Fibroblast of lung (primary cell): ENCODE data around the gene RASSF7. TPM values are rescaled to one million over a fixed set of nuclear protein-coding genes. Genes with fewer than 3 reads are reported as not detected.

Source experiments
- DNase-seq, 2 donors: peaks; one replicate each; pipeline versions ENCODE4 v3.0.0 to v3.0.0-alpha.2; 2010; ENCODE audit warnings: low read depth in 2 of 2
- H2AFZ ChIP-seq: 2 replicates; pipeline ENCODE4 v1.5.1; 2012; ENCODE audit warnings: low read length, control low read depth, inconsistent platforms
- H3K27ac ChIP-seq: 2 replicates; pipeline ENCODE4 v1.5.1; 2011; ENCODE audit warnings: low read length, control low read depth; ENCODE audit not compliant: insufficient read depth
- H3K27me3 ChIP-seq: 2 replicates; pipeline ENCODE4 v1.5.1; 2011; ENCODE audit warnings: mild to moderate bottlenecking, low read length; ENCODE audit not compliant: control insufficient read depth, insufficient read depth
- H3K36me3 ChIP-seq: 2 replicates; pipeline ENCODE4 v1.5.1; 2011; ENCODE audit warnings: low read length; ENCODE audit not compliant: control insufficient read depth, insufficient read depth
- H3K4me1 ChIP-seq: 2 replicates; pipeline ENCODE4 v1.5.1; 2011; ENCODE audit warnings: low read length; ENCODE audit not compliant: control insufficient read depth, insufficient read depth; ENCODE audit errors: extremely low read depth
- H3K4me2 ChIP-seq: 2 replicates; pipeline ENCODE4 v1.5.1; 2011; ENCODE audit warnings: low read length, control low read depth; ENCODE audit not compliant: insufficient read depth; ENCODE audit errors: extremely low read depth
- H3K4me3 ChIP-seq, 4 experiments: fragments of 200-600 bp in 1 of 4; sonication (generic) in 1 of 4; replicated peaks in 1 of 4; 2 replicates each; pipeline ENCODE4 v1.5.1; 2011 to 2016; ENCODE audit warnings: low read length in 4 of 4, low read depth in 3 of 4, mild to moderate bottlenecking in 3 of 4, control low read depth in 2 of 4, inconsistent platforms in 1 of 4, mixed read lengths in 1 of 4; ENCODE audit not compliant: insufficient read depth in 1 of 4; ENCODE audit errors: control extremely low read depth in 1 of 4
- H3K79me2 ChIP-seq: 2 replicates; pipeline ENCODE4 v1.5.1; 2012; ENCODE audit warnings: mild to moderate bottlenecking, low read length, inconsistent platforms; ENCODE audit not compliant: control insufficient read depth, insufficient read depth
- H3K9ac ChIP-seq: 2 replicates; pipeline ENCODE4 v1.5.1; 2011; ENCODE audit warnings: mild to moderate bottlenecking, low read length, control low read depth; ENCODE audit not compliant: insufficient read depth
- H3K9me3 ChIP-seq: 2 replicates; pipeline ENCODE4 v1.5.1; 2012; ENCODE audit warnings: low read depth, low read length; ENCODE audit not compliant: control insufficient read depth, insufficient read depth
- H4K20me1 ChIP-seq: 2 replicates; pipeline ENCODE4 v1.5.1; 2011; ENCODE audit warnings: low read length; ENCODE audit not compliant: control insufficient read depth, insufficient read depth; ENCODE audit errors: extremely low read depth
- CTCF ChIP-seq, 2 donors: IDR thresholded peaks in 1 of 2; conservative IDR thresholded peaks in 1 of 2; 1 replicate in 1 of 2; 2 replicates in 1 of 2; pipeline ENCODE4 v1.5.1; 2011 to 2012; ENCODE audit warnings: low read length in 2 of 2, control low read depth in 1 of 2, inconsistent platforms in 1 of 2, low read depth in 1 of 2, mild to moderate bottlenecking in 1 of 2
- EZH2 ChIP-seq: IDR thresholded peaks from 2 replicates; pipeline ENCODE4 v1.5.1; 2012; ENCODE audit warnings: low read length, control low read depth, mild to moderate bottlenecking; ENCODE audit errors: missing control alignments
- polyA plus RNA-seq, 2 donors: library from polyadenylated mRNA; depleted of rRNA in 1 of 2; stranded (reverse) in 1 of 2; unstranded in 1 of 2; fragments of >200 nt; gene quantifications; 2 replicates each; pipeline ENCODE4 v1.2.1, GENCODE V29; 2011 to 2012; ENCODE audit warnings: missing spikeins in 1 of 2
- total RNA-seq: library from RNA; depleted of rRNA; stranded (reverse); fragments of >200 nt; gene quantifications from 2 replicates; pipeline ENCODE4 v1.2.1, GENCODE V29; 2014

The RASSF7 gene
- total and polyA plus RNA-seq, 2 donors (not counting 1 experiment from before 2014, with no cell fraction given) = 1.6 to 2.8 TPM

GRCh38 chr11:565921-566509 is 5.2 kb downstream of the RASSF7 start:
- no peaks in the 10 kb centered on the region for H3K36me3 ChIP-seq
- DNase-seq = no peak
- no peak overlapping the region for H3K27ac ChIP-seq
- H3K9me3 ChIP-seq = no peaks in the 10 kb centered on the region
- no peaks in the 10 kb centered on the region for H4K20me1 ChIP-seq
- H3K79me2 ChIP-seq = peaks cover 4% of the 10 kb centered on the region
- H3K4me1 ChIP-seq = peaks cover 2% of the 10 kb centered on the region
- H3K27me3 ChIP-seq = no peaks in the 10 kb centered on the region
- H3K9ac ChIP-seq = no peak overlapping the region
- H3K4me2 ChIP-seq = no peak overlapping the region
- TF ChIP-seq CTCF (conservative IDR thresholded peaks at IDR 0.05 in 1 of 2, IDR thresholded peaks at IDR 0.05 in 1 of 2; ENCODE audit: low read depth in 1 of 2, low read length in 2 of 2) = no peak
- TF ChIP-seq EZH2 = no peak
- no peak overlapping the region for H3K4me3 ChIP-seq
- no peak overlapping the region for H2AFZ ChIP-seq

- Histone ChIP-seq H3K36me3 (no peaks in the 10 kb centered on the region), H4K20me1 (no peaks in the 10 kb centered on the region), H3K79me2 (peaks cover 4% of the 10 kb centered on the region), H3K9ac (no peak overlapping the region), H3K9me3 (no peaks in the 10 kb centered on the region), H3K27ac (no peak overlapping the region), H3K27me3 (no peaks in the 10 kb centered on the region), H2AFZ (no peak overlapping the region), H3K4me2 (peak overlapping the region; percentile 75), H3K4me3 (peak overlapping the region in 2 of 4 experiments; percentile 56 to 60), H3K4me1 (peaks cover 2% of the 10 kb centered on the region)
- DNase-seq = no peak
- TF ChIP-seq EZH2 (no peak), CTCF (conservative IDR thresholded peaks at IDR 0.05 in 1 of 2, IDR thresholded peaks at IDR 0.05 in 1 of 2; ENCODE audit: low read depth in 1 of 2, low read length in 2 of 2) (no peak)
Measured at GRCh38 chr11:567011-567628, 6.3 kb downstream of the RASSF7 start.

- DNase-seq = no peak
- H4K20me1 ChIP-seq = no peaks in the 10 kb centered on the region
- H3K79me2 ChIP-seq = peaks cover 4% of the 10 kb centered on the region
- H3K4me3 ChIP-seq = peak overlapping the region; percentile 28 to 60 (median 57)
- no peaks in the 10 kb centered on the region for H3K36me3 ChIP-seq
- no peak overlapping the region for H2AFZ ChIP-seq
- TF ChIP-seq CTCF (conservative IDR thresholded peaks at IDR 0.05 in 1 of 2, IDR thresholded peaks at IDR 0.05 in 1 of 2; ENCODE audit: low read depth in 1 of 2, low read length in 2 of 2) = no peak
- TF ChIP-seq EZH2 = no peak
- H3K4me2 ChIP-seq = peak overlapping the region; percentile 75
- H3K9me3 ChIP-seq = no peaks in the 10 kb centered on the region
- H3K9ac ChIP-seq = peak overlapping the region; percentile 73
- H3K27me3 ChIP-seq = no peaks in the 10 kb centered on the region
- peaks cover 2% of the 10 kb centered on the region for H3K4me1 ChIP-seq
- H3K27ac ChIP-seq = no peak overlapping the region
Measured at GRCh38 chr11:567629-568292, 7.0 kb downstream of the RASSF7 start.
